ENCODE results near the gene SLX4IP. TPM values are rescaled to one million over a fixed set of nuclear protein-coding genes. Genes with fewer than 3 reads are reported as not detected.

SLX4IP gene
- total and polyA plus RNA-seq, 5 donors from 2014 or later: 1.5 to 4.1 (median 2.4) TPM

DNA sequence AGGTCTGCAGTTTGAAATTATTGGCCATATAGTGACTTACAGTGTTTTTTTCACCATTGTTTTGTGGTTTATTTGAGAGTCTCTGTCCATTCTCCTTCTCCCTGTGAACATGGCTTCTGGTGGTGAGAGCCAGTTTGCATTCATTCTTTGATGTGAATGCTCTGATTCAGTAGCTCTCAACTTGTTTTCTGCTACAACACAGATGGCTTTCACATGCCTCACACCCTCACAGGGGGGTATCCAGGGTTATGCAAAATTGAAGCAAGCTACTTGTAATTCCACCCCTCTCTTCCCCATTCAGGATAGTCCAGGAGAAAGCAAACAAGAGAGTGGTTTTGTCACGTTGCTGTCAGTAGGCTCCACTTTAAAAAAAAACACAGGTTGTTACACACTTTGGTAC, 55.6 kb downstream of the SLX4IP start:
- no peak overlapping the region for H3K27ac ChIP-seq (ENCODE audit: insufficient read depth, low read length, poor library complexity, severe bottlenecking)
- H3K9me3 ChIP-seq (ENCODE audit: control insufficient read depth in 2 of 2, low read length in 2 of 2): no peaks in the 10 kb centered on the region
- no peaks in the 10 kb centered on the region for H3K9me3 Mint-ChIP-seq
- DNase-seq (no peak), ATAC-seq (ENCODE audit: low read depth in 2 of 2) (no peak)
- peaks cover 16 to 43% (median 24%) of the 10 kb centered on the region in 4 donors for H3K4me1 Mint-ChIP-seq
- no peaks in the 10 kb centered on the region for H3K27me3 ChIP-seq (ENCODE audit: control insufficient read depth, insufficient read depth, low read length)
- H3K36me3 ChIP-seq (ENCODE audit: control insufficient read depth, insufficient read depth, low read length): no peaks in the 10 kb centered on the region
- H3K36me3 Mint-ChIP-seq: no peaks in the 10 kb centered on the region
- no peak overlapping the region for H3K4me3 Mint-ChIP-seq
- no peaks in the 10 kb centered on the region for H3K27me3 Mint-ChIP-seq
- H3K27ac Mint-ChIP-seq: no peak overlapping the region
- H3K4me3 ChIP-seq (ENCODE audit: low read depth, low read length): no peak overlapping the region
- peaks cover 7% of the 10 kb centered on the region for H3K4me1 ChIP-seq (ENCODE audit: control insufficient read depth, insufficient read depth, low read length, poor library complexity, severe bottlenecking)

DNA sequence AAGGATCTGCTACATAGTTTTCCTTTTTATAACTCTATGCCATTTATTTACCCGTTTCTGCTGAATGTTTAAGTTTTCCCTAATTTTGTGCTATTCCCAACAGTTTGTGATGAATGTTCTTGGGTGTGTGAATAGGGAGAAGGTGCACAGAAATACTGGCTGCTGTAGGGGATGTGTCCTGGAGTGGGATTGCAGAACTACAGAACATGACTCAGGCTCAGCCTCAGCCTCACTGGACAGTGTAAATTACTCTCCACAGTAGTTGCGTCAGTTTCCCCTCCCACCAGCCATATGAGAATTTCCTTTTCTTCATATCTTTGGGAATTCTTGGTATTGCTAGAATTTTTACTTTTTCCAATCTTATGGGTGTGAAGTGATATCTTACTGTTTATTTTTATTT, 57.0 kb downstream of the SLX4IP start:
- Mint-ChIP-seq H3K27me3 (no peaks in the 10 kb centered on the region), H3K4me3 (no peak overlapping the region), H3K9me3 (no peaks in the 10 kb centered on the region), H3K4me1 (peaks cover 19 to 41% (median 33%) of the 10 kb centered on the region in 4 donors), H3K27ac (no peak overlapping the region), H3K36me3 (no peaks in the 10 kb centered on the region)
- H3K4me1 ChIP-seq (ENCODE audit: control insufficient read depth, insufficient read depth, low read length, poor library complexity, severe bottlenecking): peaks cover 7% of the 10 kb centered on the region
- DNase-seq: no peak
- no peak for ATAC-seq (ENCODE audit: low read depth in 2 of 2)
- H3K9me3 ChIP-seq (ENCODE audit: control insufficient read depth in 2 of 2, low read length in 2 of 2): no peaks in the 10 kb centered on the region
- H3K27me3 ChIP-seq (ENCODE audit: control insufficient read depth, insufficient read depth, low read length): no peaks in the 10 kb centered on the region
- no peaks in the 10 kb centered on the region for H3K36me3 ChIP-seq (ENCODE audit: control insufficient read depth, insufficient read depth, low read length)
- H3K4me3 ChIP-seq (ENCODE audit: low read depth, low read length): no peak overlapping the region
- no peak overlapping the region for H3K27ac ChIP-seq (ENCODE audit: insufficient read depth, low read length, poor library complexity, severe bottlenecking)

DNA sequence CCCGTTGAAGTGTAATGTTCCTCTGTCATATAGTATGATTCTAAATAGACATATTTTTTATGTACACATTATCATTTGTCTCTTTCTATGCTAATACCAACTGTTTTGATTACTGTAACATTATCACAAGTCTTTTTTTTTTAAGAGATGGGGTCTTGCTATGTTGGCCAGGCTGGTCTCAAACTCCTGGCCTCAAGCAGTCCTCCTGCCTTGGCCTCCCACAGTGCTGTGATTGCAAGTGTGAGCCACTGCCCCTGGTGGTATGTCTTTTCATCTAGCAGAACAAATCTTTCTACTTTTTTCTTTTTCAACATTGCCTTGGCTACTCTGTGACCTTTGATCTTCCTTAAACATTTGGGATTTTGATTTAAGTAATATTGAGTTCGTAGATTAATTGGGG, 57.7 kb downstream of the SLX4IP start:
- H3K27ac Mint-ChIP-seq: no peak overlapping the region
- ATAC-seq (ENCODE audit: low read depth in 2 of 2): no peak
- H3K27ac ChIP-seq (ENCODE audit: insufficient read depth, low read length, poor library complexity, severe bottlenecking): no peak overlapping the region

DNA sequence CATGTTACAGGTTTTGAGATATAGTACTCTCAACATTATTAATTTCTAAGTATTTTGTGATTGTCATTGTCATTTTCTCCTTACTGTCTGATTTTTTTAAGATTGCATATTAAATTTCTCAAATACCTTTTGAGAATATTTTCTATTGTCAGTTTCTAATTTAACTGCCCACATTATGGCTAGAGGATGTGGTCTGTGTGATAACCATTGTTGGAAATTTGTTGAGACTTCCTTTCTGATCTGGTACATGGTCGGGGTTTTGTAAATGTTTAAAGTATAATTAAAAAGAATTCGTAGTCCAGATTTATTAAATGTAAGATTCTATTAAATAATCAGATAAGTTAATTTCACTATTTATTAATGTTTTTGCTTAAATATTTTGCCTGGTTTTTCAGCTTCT, 60.1 kb downstream of the SLX4IP start:
- ATAC-seq (ENCODE audit: low read depth in 2 of 2) (no peak), DNase-seq (no peak)
- no peaks in the 10 kb centered on the region for H3K9me3 ChIP-seq (ENCODE audit: control insufficient read depth in 2 of 2, low read length in 2 of 2)
- peaks cover 24 to 43% (median 38%) of the 10 kb centered on the region in 4 donors for H3K4me1 Mint-ChIP-seq
- H3K4me3 ChIP-seq (ENCODE audit: low read depth, low read length): no peak overlapping the region
- H3K27ac ChIP-seq (ENCODE audit: insufficient read depth, low read length, poor library complexity, severe bottlenecking): no peak overlapping the region
- no peaks in the 10 kb centered on the region for H3K27me3 Mint-ChIP-seq
- peaks cover 7% of the 10 kb centered on the region for H3K4me1 ChIP-seq (ENCODE audit: control insufficient read depth, insufficient read depth, low read length, poor library complexity, severe bottlenecking)
- peak overlapping the region in 2 of 4 donors; percentile 39 to 62 for H3K4me3 Mint-ChIP-seq
- no peaks in the 10 kb centered on the region for H3K36me3 ChIP-seq (ENCODE audit: control insufficient read depth, insufficient read depth, low read length)
- no peaks in the 10 kb centered on the region for H3K27me3 ChIP-seq (ENCODE audit: control insufficient read depth, insufficient read depth, low read length)
- peaks cover 3% of the 10 kb centered on the region for H3K36me3 Mint-ChIP-seq
- no peaks in the 10 kb centered on the region for H3K9me3 Mint-ChIP-seq
- no peak overlapping the region for H3K27ac Mint-ChIP-seq

More for the DNA sequence above, 57.7 kb downstream of the SLX4IP start:
- DNase-seq: no peak
- H3K4me1 Mint-ChIP-seq: peaks cover 26 to 36% (median 32%) of the 10 kb centered on the region in 4 donors
- H3K9me3 ChIP-seq (ENCODE audit: control insufficient read depth in 2 of 2, low read length in 2 of 2): no peaks in the 10 kb centered on the region
- no peaks in the 10 kb centered on the region for H3K36me3 ChIP-seq (ENCODE audit: control insufficient read depth, insufficient read depth, low read length)
- no peak overlapping the region for H3K4me3 Mint-ChIP-seq
- H3K27me3 ChIP-seq (ENCODE audit: control insufficient read depth, insufficient read depth, low read length): no peaks in the 10 kb centered on the region
- H3K36me3 Mint-ChIP-seq: no peaks in the 10 kb centered on the region
- no peaks in the 10 kb centered on the region for H3K27me3 Mint-ChIP-seq
- peaks cover 7% of the 10 kb centered on the region for H3K4me1 ChIP-seq (ENCODE audit: control insufficient read depth, insufficient read depth, low read length, poor library complexity, severe bottlenecking)
- no peak overlapping the region for H3K4me3 ChIP-seq (ENCODE audit: low read depth, low read length)
- no peaks in the 10 kb centered on the region for H3K9me3 Mint-ChIP-seq

DNA sequence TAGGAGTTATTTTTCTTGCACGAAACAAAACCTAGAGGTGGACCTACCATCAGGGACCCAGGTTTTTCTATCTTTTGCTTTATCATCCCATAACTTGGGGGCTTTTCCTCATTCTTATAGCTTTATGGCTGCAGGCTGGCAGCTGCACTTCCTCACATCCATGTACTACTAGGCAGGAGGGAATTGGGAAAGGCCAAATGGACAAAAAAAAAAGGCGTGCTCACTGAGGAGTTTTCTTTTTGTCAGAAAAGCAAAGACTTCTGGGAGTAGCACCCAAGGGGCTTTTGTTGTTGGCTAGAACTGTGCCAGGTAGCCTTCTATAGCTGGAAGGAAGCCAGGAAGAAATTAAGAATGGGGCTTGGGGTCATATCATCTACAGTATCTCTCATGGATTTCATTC, 61.4 kb downstream of the SLX4IP start:
- ATAC-seq (ENCODE audit: low read depth in 2 of 2): no peak
- Histone ChIP-seq H3K9me3 (ENCODE audit: control insufficient read depth in 2 of 2, low read length in 2 of 2) (no peaks in the 10 kb centered on the region), H3K27ac (ENCODE audit: insufficient read depth, low read length, poor library complexity, severe bottlenecking) (no peak overlapping the region), H3K4me3 (ENCODE audit: low read depth, low read length) (no peak overlapping the region), H3K36me3 (ENCODE audit: control insufficient read depth, insufficient read depth, low read length) (no peaks in the 10 kb centered on the region), H3K27me3 (ENCODE audit: control insufficient read depth, insufficient read depth, low read length) (no peaks in the 10 kb centered on the region), H3K4me1 (ENCODE audit: control insufficient read depth, insufficient read depth, low read length, poor library complexity, severe bottlenecking) (peaks cover 14% of the 10 kb centered on the region)
- peaks cover 29 to 50% (median 39%) of the 10 kb centered on the region in 4 donors for H3K4me1 Mint-ChIP-seq
- H3K27ac Mint-ChIP-seq: no peak overlapping the region
- no peaks in the 10 kb centered on the region for H3K27me3 Mint-ChIP-seq
- no peak overlapping the region for H3K4me3 Mint-ChIP-seq
- no peaks in the 10 kb centered on the region for H3K9me3 Mint-ChIP-seq
- no peak for DNase-seq
- peaks cover 3% of the 10 kb centered on the region for H3K36me3 Mint-ChIP-seq

DNA sequence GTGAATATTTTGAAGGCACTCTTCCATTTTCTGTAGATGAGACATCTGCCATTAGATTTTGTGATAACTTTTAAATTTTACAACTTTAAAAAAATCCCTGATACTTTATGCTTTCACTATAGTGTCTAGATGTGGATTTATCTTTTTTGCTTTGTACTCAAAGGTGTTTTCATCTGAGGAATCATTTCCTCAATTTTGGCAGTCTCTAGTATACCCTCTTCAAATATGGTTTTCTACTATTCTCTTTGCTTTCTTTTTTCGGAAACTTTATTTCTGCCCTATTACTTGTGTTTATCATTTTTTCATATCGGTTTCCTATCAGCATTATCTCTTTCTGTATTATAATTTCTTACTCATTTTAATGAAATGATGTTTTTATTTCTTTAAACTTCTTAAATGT, 62.2 kb downstream of the SLX4IP start:
- peaks cover 3% of the 10 kb centered on the region for H3K36me3 Mint-ChIP-seq
- no peaks in the 10 kb centered on the region for H3K27me3 ChIP-seq (ENCODE audit: control insufficient read depth, insufficient read depth, low read length)
- peaks cover 23% of the 10 kb centered on the region for H3K4me1 ChIP-seq (ENCODE audit: control insufficient read depth, insufficient read depth, low read length, poor library complexity, severe bottlenecking)
- peaks cover 30 to 59% (median 43%) of the 10 kb centered on the region in 4 donors for H3K4me1 Mint-ChIP-seq
- no peaks in the 10 kb centered on the region for H3K9me3 Mint-ChIP-seq
- no peak for DNase-seq
- H3K27ac ChIP-seq (ENCODE audit: insufficient read depth, low read length, poor library complexity, severe bottlenecking): no peak overlapping the region
- H3K4me3 Mint-ChIP-seq: no peak overlapping the region
- no peaks in the 10 kb centered on the region for H3K36me3 ChIP-seq (ENCODE audit: control insufficient read depth, insufficient read depth, low read length)
- H3K27ac Mint-ChIP-seq: no peak overlapping the region
- H3K27me3 Mint-ChIP-seq: no peaks in the 10 kb centered on the region
- H3K4me3 ChIP-seq (ENCODE audit: low read depth, low read length): no peak overlapping the region
- no peaks in the 10 kb centered on the region for H3K9me3 ChIP-seq (ENCODE audit: control insufficient read depth in 2 of 2, low read length in 2 of 2)
- ATAC-seq (ENCODE audit: low read depth in 2 of 2): no peak

DNA sequence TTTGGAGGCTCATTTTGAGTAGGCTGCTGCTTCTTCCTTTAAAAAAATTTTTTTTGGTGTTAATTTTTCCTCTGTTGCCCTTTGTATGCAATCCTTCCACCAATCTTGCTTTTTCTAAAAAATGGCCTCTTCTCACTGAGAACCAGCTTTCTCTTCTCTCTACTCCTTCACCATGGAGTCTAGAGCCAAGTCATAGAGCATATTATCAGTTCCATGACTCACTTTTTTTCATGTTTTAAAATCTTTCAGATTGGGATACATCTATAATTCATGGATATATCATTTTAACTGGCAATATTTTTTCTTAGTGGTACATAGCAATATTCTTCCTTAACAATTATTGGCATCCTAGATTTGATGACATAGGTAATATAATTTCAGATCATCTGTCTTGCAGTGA, 62.7 kb downstream of the SLX4IP start:
- Histone ChIP-seq H3K4me1 (ENCODE audit: control insufficient read depth, insufficient read depth, low read length, poor library complexity, severe bottlenecking) (peaks cover 25% of the 10 kb centered on the region), H3K27ac (ENCODE audit: insufficient read depth, low read length, poor library complexity, severe bottlenecking) (no peak overlapping the region), H3K4me3 (ENCODE audit: low read depth, low read length) (no peak overlapping the region), H3K36me3 (ENCODE audit: control insufficient read depth, insufficient read depth, low read length) (no peaks in the 10 kb centered on the region), H3K27me3 (ENCODE audit: control insufficient read depth, insufficient read depth, low read length) (no peaks in the 10 kb centered on the region), H3K9me3 (ENCODE audit: control insufficient read depth in 2 of 2, low read length in 2 of 2) (no peaks in the 10 kb centered on the region)
- DNase-seq (no peak), ATAC-seq (ENCODE audit: low read depth in 2 of 2) (no peak)
- Mint-ChIP-seq H3K9me3 (no peaks in the 10 kb centered on the region), H3K27me3 (no peaks in the 10 kb centered on the region), H3K27ac (no peak overlapping the region), H3K36me3 (peaks cover 3% of the 10 kb centered on the region), H3K4me1 (peaks cover 35 to 64% (median 48%) of the 10 kb centered on the region in 4 donors), H3K4me3 (no peak overlapping the region)

DNA sequence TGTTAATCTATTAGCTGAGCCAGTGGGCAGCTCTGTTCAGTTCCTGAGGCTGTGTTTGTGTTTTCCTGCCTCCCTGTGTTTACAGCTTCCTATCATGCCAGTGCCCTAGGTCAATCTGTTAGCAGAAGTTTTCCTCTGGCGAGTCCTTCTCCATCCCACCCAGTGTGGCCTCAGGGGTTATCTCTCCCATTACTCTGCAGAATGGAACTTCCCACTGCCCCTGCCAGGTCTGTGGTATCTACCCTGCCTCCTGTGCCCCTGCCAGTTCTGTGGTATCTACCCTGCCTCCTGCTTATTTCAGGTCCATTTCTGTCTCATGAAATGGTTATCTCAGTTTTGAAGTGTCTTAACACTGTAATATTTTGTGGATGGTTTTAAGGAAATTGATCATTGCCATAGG, 63.1 kb downstream of the SLX4IP start:
- H3K27ac ChIP-seq (ENCODE audit: insufficient read depth, low read length, poor library complexity, severe bottlenecking): no peak overlapping the region
- Mint-ChIP-seq H3K9me3 (no peaks in the 10 kb centered on the region), H3K36me3 (peaks cover 3% of the 10 kb centered on the region), H3K27me3 (no peaks in the 10 kb centered on the region), H3K4me1 (peaks cover 38 to 64% (median 50%) of the 10 kb centered on the region in 4 donors), H3K4me3 (peak overlapping the region in 1 of 4 donors; percentile 21), H3K27ac (no peak overlapping the region)
- no peaks in the 10 kb centered on the region for H3K36me3 ChIP-seq (ENCODE audit: control insufficient read depth, insufficient read depth, low read length)
- H3K27me3 ChIP-seq (ENCODE audit: control insufficient read depth, insufficient read depth, low read length): no peaks in the 10 kb centered on the region
- H3K4me1 ChIP-seq (ENCODE audit: control insufficient read depth, insufficient read depth, low read length, poor library complexity, severe bottlenecking): peaks cover 25% of the 10 kb centered on the region
- no peak overlapping the region for H3K4me3 ChIP-seq (ENCODE audit: low read depth, low read length)
- H3K9me3 ChIP-seq (ENCODE audit: control insufficient read depth in 2 of 2, low read length in 2 of 2): no peaks in the 10 kb centered on the region
- ATAC-seq (ENCODE audit: low read depth in 2 of 2): no peak
- DNase-seq: no peak

Measured in CD4-positive, CD25-positive, alpha-beta regulatory T cell (primary cell).